GM19043 (cell line): ENCODE results near the gene KCNK1.

Experiments
- ATAC-seq: cut with Tn5 transposase; IDR thresholded peaks from one replicate; pipeline ENCODE4 v1.9.1; 2021; ENCODE audit warnings: low read depth; ENCODE audit not compliant: unreplicated experiment

The KCNK1 gene

DNA sequence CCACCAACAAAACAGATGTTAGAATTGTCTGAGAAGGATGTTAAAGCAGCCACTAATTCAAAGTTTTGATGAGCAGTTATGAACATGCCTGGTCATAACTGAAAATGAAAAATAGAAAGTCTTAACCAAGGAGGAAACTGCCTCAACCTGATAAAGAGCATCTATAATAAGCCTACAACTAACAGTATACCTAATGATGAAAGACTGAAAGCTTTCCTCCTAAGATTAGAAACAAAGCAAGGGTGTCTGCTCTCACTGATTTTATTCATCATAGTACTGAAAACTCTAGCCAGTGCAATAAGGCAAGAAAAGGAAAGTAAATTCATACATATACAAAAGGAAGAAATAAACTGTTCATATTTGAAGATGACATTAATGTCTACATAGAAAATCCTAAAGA lies 82.0 kb downstream of the KCNK1 start:
- no peak for ATAC-seq

DNA sequence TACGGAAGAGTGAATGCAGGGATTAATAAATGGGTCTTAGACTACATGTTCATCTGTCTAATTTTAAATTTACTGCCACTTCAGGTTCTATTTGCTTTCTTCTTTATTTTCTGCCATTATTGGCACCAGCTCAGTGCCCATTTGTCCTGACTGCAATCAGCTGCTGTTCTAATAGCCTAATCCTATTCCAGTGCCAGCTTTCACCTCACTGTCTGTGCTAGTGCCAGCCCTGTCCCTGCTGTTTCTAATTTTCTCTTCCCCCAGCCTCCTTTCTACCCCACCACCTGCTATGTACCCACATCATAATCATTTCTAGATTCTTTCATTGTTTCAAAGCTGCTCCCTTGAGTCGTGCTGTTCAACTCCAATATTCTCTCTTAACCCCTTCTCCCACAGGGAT lies 86.4 kb downstream of the KCNK1 start:
- no peak for ATAC-seq

GRCh38 chr1:233704170-233704897 lies 90.4 kb downstream of the KCNK1 start:
- ATAC-seq = no peak

DNA sequence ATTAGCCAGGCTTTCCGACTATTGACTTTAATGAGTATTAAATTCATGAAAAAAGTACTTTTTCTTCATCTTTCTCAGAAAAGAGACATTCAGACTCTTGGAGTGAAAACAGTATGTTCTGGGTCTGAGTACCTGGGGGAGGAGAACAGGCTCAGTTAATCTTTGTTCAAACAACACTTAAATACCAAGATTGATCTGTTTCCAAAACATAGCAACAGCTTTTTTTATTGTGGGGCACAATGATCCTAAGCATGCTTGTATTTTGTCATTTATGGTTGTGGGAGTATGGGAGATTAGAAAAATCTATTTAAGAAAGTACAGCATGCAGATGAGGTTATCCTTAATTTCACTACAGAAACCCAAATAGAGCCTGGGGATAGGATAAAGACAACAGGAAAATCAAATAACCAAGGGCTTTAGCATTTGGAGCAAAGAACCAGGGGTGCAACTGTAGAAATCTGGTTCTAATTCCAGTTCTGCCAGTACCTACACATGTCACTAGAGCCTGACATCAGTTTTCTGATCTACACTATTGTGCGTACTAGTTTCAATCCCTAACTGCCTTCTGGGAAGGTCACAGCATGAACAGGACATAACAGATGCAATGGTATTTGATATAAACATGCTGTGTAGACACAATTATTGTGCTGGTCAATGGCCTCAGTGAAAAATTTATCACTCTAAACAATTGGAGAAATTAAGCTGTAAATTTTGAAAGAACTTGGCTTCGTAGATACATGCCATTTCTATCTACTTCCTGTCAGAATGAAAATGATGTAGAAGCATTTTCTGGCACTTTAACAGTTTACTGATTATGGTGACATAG lies 91.2 kb downstream of the KCNK1 start:
- no peak for ATAC-seq

DNA sequence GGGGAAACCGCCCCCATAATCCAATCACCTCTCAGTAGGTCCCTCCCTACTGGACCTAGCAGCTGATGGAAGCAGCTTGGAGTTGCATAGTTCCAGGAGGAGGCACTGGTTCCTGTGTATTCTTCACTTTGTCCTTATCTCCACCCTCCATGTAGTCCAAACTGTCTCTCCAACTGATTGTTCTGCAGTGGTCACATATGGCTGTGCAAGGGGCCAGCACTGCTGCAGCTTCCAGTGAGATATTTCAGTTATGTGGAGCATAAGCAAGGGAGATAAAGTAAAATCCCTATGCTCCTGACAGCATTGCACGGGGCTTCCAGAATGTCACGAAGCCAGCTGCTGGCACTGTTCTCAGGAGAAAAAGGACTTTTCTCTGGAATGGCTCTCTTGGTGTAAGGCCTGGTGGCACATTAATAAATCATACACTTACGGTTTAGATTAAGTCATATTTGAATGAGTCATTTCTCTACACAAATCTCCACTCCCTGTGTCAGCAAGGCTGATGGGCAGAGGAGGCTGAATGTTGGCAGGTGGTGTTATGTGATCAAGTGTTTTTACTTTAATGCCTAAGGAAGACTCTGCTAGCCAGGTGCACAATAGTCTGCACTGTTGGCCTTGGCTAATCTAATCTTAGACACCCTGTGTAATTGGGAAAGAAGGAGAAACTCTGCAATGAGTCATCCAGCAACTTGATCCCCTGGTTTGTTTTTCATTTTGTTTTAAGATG lies 93.4 kb downstream of the KCNK1 start:
- ATAC-seq = no peak

- no peak for ATAC-seq
Measured at GRCh38 chr1:233707880-233708815, 94.2 kb downstream of the KCNK1 start.

DNA sequence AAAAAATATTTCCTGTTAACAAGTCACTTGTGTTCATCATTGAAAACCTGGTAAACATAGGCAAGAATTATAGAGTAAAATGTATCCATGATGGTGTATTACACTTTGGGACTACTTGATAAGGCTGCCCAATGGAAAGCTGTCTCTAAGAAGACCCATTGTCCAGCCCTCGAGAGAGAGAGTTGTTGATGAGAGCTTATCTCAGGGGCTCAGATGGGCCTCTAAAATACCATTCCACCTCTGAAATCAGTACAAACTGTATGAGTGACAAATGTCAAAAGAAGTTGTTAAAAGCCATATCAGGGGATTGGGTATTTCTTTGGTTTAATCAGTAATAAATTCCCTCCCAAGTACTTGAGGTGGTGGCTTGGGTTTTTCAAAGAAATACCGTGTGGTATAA lies 96.1 kb downstream of the KCNK1 start:
- no peak for ATAC-seq

GRCh38 chr1:233710507-233710906 lies 96.6 kb downstream of the KCNK1 start:
- ATAC-seq = no peak

GRCh38 chr1:233714631-233715217 lies 100.8 kb downstream of the KCNK1 start:
- no peak for ATAC-seq

DNA sequence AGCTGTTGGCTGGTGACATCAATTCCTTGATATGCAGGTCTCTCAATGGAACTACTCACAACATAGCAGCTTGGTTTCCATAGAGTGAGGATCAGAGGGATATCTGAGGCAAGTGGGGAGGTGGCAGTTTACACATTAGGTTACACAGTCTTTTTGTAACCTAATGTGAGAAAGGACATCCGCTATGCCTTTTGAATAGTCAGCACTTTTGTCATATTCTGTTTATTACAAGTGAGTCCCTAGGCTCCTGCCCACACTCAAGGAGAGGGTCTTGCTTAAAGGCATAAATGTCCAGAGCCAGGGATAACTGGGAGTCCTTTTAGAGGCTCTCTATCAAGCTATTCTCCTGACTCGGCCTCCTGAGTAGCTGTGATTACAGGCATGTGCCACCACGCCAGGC lies 104.2 kb downstream of the KCNK1 start:
- ATAC-seq = no peak

GRCh38 chr1:233719655-233720341 lies 105.9 kb downstream of the KCNK1 start:
- ATAC-seq = no peak

DNA sequence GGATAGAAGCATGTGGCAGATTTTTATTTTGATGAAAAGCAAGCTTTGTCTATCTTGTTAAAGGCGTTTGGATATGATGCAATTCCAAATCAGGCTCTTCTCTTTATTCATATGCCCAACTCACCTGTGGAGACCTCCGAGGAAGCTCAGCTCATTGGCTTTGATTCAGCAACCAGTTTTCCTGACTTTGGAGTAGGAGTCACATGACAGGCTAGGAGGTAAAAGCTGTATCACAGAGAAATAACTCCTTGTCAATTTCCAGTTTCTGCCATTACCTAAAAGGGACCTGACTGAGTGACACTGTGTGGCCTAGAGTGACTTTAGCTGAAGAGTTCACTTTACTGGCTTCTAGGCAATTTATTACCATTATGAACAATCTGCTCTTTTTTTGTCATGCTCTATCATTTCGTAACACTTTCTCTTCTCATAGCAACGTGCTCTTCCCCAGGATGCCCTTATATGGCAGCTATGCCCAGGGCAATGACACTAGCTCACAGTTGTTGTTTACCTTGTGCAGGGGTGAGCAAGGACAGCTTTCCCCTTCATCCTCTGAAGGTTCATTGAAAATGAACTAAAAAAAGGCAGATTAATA lies 107.2 kb downstream of the KCNK1 start:
- no peak for ATAC-seq
